HG03342 (cell line): ENCODE results near the gene CEP131.

Experiments used
- ATAC-seq: cut with Tn5 transposase; IDR thresholded peaks from one replicate; pipeline ENCODE4 v1.9.1; 2021; ENCODE audit warnings: mild to moderate bottlenecking, moderate library complexity; ENCODE audit not compliant: unreplicated experiment

Gene CEP131

DNA sequence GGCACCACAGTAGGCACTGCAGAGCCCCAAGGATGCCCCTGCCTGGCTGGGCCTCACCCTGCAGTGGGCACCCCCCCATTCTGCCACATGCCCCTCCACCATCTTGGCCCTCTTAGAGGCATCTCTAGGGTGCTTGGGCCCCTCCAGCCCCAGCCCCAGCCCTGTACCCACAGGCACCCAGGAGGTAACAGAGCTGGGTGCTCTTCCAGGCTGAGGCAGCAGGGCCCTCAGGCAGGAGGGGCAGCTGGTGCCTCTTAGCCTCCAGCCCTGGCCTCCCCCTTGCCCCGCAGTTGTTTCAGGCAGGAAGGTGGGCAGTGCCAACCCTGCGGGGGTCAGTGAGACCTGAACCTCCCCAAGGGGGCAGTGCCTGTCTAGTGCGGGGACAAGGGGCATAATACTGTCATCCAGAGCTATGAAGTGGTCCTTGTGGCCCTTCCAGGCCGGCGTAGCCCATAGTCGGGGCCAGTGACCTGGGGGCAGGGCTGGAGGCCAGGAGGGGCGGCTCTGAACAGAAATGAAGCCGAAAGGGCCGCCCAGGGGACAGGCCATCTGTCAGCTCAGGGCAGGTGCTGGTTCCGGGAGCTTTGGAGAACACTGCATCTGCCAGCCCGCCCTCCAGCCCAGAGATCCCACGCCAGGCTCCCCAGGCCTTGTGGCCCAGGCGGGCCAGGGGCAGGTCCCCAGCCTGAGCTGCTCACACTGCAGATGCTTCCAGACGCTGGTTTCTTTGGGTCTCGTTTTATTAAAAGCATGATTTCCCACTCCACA lies 51.9 kb downstream of the CEP131 start:
- no peak for ATAC-seq

GRCh38 chr17:81169870-81170309 lies 52.9 kb downstream of the CEP131 start:
- no peak for ATAC-seq

DNA sequence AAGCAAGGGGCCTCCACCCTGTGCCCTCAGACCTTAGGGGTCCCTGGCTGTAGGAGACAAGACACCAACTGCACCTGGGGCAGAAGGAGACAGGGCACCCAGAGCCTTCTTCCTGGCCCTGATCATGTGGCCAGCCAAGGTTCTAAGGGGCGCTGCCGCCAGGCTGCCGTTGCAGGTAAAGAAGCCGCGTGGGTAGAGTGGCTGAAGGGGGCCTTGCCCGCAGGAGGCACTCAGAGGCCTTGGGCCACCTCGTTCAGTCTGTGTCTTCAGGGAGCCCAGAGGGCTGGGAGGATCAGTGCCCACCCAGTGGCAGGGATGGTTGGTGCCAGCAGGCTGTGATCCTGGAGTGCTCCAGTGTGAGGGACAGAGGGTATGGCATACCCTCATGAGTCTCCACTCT lies 55.1 kb downstream of the CEP131 start:
- no peak for ATAC-seq

GRCh38 chr17:81167194-81167524 lies 55.6 kb downstream of the CEP131 start:
- ATAC-seq = no peak

DNA sequence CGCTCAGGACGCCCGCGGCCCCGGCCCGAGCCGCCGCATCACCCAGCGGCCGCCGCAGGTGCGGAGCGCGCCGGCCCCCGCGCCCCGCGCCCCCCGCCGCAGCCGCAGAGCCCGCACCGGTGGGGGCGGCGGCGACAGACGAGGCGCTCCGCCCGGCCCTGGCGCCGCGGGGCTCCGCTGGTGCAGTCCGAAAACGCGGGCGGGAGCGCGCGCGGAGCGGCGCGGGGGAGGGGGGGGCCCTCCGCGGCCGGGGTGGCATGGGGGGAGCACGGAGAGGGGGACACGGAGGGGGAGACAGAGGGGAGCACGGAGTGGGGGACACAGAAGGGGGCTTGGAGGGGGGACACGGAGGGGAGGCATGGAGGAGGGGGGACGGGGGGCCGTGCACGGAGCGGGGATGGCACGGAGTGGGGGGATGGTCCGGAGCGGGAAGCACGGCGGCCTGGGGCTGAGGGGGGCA lies 56.7 kb downstream of the CEP131 start, which contains the start of gene AATK:
Gene AATK (minus strand): TSS at position 189 of the 460 bp plus-strand sequence. CDS start 229 bp downstream, outside the sequence.
- ATAC-seq = no peak

GRCh38 chr17:81165246-81166032 lies 57.3 kb downstream of the CEP131 start, which contains the start of gene PVALEF:
TSS of gene PVALEF (plus strand) at chr17:81165507. CDS start at chr17:81181227, 15,720 bp downstream.
- no peak for ATAC-seq

GRCh38 chr17:81164371-81165245 lies 58.2 kb downstream of the CEP131 start:
- ATAC-seq = no peak

GRCh38 chr17:81163703-81164370 lies 58.9 kb downstream of the CEP131 start:
- ATAC-seq = no peak

DNA sequence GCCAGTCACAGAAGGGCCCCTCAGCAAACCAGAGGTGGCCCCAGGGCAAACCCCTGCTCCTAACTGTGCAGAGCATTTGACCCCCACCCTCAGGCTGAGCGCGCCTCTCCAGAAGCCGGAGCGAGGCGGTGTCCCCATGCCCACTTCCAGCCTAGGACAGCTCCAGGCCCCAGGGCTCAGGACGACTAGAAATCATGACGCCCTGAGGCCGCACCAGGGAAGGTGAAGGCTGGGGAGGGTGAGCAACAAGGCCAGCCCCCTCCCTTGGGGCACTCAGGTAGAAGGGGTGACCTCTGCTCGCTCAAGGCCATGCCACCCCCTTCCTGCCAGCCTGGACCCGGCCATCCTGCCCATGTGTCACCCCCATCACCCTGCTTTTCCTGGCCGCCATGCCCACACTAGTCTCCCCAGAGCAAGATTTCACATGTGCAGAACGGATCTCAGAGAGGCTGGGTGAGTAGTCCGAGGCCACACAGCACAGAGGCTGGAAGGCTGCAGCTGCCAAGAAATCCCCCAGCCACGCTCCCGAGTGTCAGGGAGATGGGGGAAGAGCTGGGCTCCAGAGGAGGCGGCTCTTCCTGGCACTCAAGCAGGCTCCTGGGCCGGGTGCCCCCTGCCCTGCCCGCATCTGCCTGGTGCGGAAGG lies 59.6 kb downstream of the CEP131 start:
- no peak for ATAC-seq

DNA sequence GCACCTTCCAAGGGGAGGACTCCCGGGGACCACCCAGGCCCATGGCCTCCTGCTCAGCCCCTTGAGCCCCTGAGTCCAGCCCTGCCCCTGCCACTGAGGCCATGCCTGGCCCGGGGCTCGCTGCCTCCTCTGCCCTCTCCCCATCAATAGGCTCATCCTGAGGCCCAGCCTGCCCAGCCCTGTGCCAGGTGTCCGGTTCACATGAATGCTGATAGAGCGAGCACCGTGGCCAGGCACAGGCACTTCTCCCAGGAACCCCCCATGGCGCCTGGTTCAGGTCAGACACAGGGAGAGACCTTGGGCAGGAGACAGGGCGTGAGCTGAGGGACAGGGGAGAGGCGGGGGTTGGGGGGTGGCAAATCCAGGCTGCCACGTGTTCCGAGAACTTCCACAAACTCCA lies 60.3 kb downstream of the CEP131 start:
- ATAC-seq = no peak

- ATAC-seq = no peak
Observed at GRCh38 chr17:81161972-81162371, 60.8 kb downstream of the CEP131 start.

GRCh38 chr17:81161536-81161935 lies 61.2 kb downstream of the CEP131 start:
- no peak for ATAC-seq

DNA sequence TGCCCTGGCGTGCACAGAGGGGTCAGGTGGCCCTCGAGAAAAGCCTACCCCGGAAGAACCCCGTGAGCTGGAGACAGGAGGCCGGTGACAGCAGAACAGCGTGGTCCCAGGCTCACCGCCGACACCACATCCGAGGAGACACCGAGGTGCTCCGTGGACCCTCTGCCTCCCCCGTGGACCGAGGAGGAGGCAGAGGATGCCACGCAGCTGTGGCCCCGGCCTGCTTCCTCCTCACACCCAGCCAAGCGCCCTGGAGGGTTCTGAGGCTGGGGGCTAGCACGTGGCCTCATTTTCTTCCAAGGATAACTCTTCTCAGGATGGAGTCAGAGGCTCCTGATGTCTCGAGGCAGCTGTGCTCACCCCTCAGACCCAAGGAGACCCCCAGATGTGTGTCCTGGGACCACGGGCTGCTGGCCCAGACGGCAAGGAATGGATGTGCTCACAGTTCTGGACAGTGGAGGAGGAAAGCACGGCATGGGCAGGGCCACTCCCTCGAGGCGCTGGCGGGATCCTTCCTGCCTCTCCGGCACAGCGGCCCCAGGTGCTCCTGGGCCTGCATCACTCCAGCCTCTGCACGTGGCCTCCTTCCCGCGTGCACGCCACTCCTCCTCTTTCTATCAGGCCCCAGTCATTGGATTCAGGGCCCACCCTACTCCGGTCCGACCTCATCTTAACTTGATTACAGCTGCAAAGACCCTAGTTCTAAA lies 61.9 kb downstream of the CEP131 start:
- ATAC-seq = no peak

GRCh38 chr17:81160306-81160705 lies 62.5 kb downstream of the CEP131 start:
- no peak for ATAC-seq

DNA sequence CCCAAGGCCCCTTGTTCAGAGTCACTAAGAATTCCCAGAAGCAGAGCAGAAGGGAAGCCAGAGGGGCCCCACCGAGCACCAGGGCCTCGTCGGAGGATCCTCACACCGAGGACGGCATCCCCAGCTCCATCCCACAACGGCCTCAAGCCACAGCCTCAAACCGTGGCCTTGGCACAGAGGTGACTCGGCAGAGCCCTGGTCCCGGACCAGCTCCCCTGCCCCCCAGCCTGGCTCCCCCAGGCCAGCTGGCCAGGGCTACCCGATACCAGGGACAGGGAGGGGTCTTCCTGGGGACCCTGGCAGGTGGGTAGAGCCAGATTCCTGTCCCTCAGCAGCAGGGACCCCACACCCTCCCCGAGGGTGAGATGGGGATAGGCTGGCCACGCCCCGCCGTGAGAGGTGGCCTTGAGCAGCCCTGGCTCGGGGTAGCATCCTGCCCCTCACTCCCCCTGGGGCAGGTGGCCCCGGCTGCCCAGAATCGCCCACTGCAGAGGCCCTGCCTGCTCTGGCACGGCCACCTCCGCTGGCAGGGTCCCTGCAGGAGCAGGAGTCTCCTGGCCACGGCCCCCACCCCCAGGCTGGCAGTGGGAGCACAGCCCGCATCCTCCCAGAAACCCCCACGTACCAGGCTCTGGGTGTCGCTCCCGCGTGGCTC lies 63.0 kb downstream of the CEP131 start:
- no peak for ATAC-seq

DNA sequence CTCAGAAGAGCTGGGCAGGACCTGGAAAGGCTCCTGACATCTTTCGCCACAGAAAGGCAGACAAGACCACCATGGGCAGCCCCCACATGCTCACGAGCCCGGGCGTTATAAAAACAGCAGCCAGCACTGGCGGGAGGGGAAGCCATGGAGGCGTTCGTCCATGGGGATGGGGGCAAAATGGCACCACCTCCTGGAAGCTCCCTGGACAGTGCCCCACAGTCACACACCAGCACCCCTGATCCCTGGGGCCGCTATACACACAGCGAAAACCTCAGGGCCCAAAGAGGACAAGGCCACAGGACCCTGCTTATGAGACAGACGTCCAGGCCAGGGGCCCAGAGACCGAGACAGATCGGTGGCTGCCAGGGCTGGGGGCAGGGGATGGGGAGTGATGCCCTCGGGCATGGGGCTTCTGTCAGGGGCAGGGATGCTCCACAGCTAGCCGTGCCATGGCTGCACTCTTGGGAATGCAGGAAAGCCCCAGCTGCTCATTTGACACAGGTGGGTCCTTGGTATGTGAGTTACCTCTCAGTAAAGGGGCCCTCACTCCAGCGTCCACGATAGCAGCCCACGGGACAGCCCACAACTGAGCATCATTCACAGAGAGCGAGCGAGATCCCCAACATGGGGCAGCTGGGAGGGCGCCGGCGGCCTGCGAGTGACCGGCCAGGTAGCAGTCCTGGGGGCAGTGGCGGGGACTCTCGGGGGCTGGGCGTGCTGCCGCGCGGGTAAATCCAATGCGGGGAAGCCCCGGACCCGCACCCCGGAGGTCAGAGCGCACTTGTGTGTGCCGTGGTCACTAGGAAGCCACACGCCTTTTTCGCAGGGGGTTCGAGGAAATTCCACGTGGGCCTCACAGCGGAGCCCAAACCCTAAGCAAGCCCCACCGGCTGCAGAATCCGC lies 63.8 kb downstream of the CEP131 start:
- no peak for ATAC-seq

DNA sequence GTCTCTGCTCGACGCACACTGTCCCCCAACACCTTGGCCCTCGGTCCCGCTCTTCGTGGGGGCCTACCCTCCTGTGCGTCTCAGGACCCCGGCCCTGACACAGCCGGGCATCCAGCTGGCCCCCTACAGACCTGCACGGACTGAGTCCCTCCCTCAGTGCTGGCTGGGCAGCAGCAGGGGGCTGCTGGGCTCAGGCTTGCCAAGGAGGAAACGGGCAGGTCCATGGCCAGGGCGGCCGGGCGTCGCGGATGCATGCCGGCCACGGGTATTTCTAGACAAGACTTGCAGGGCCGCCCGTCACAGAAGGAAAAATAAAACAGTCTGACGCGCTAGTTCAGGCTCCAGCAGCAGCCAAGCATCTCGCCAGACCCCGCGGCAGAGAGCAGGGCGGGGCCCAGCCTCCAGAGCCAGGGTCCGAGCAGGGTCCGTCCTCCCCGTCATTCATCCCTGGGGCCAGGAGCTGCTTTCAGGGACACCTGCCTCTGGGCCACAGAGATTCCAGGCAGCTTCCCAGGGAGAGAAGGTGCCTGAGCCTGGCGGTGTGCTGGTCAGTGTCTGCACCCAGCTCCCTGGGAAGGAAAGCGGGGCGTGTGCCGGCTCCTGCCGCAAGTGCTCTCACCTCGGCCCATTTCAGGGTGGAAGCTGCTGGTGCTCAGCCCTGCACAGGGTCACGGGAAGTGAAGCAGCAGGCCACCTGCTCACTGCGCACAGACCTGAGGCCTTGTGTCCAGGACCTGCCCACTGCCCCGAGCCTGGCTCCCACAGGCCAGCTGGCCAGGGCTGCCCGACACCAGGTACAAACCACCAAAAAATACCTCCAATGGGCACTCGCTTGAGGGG lies 64.7 kb downstream of the CEP131 start:
- no peak for ATAC-seq
